ENCODE results near the gene ST6GAL2. TPM values are rescaled to one million over a fixed set of nuclear protein-coding genes. Genes with fewer than 3 reads are reported as not detected.
A peak's percentile ranks its signal among the peaks of the same experiment; 100 is the strongest.

ST6GAL2 gene
- polyA plus RNA-seq, 2 of the 4 experiments (the other 2 are of a cell fraction) = 26.2 to 52.6 TPM

GRCh38 chr2:106892048-106892447 lies 6.1 kb upstream of the ST6GAL2 start:
- TF ChIP-seq EHF (CRISPR knock-in tag; IDR thresholded peaks at IDR 0.05) (no peak), RFX5 (IDR thresholded peaks at IDR 0.05) (no peak), JUNB (IDR thresholded peaks at IDR 0.05) (no peak), JUN (IDR thresholded peaks at IDR 0.05) (no peak), HEYL (CRISPR knock-in tag; IDR thresholded peaks at IDR 0.05) (no peak), SREBF2 (IDR thresholded peaks at IDR 0.05) (no peak), HES2 (IDR thresholded peaks at IDR 0.05) (no peak), HOXA7 (CRISPR knock-in tag; IDR thresholded peaks at IDR 0.05) (no peak), EP300 (IDR thresholded peaks at IDR 0.05) (no peak), KDM5A (IDR thresholded peaks at IDR 0.05) (no peak), EHMT2 (IDR thresholded peaks at IDR 0.05; ENCODE audit: low read depth) (no peak), RARB (CRISPR knock-in tag; IDR thresholded peaks at IDR 0.05) (no peak), SMC3 (IDR thresholded peaks at IDR 0.05) (no peak), CHD2 (IDR thresholded peaks at IDR 0.05; ENCODE audit: low read length, partially characterized antibody) (no peak), FOXS1 (CRISPR knock-in tag; IDR thresholded peaks at IDR 0.05) (no peak), MAZ (IDR thresholded peaks at IDR 0.05; ENCODE audit: borderline replicate concordance, low read depth, low read length) (no peak), POLR2AphosphoS2 (conservative IDR thresholded peaks at IDR 0.05; ENCODE audit: low read length) (no peak), REST (IDR thresholded peaks at IDR 0.05) (no peak)
- TF ChIP-seq, protein P1, sequence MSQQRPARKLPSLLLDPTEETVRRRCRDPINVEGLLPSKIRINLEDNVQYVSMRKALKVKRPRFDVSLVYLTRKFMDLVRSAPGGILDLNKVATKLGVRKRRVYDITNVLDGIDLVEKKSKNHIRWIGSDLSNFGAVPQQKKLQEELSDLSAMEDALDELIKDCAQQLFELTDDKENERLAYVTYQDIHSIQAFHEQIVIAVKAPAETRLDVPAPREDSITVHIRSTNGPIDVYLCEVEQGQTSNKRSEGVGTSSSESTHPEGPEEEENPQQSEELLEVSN (IDR thresholded peaks at IDR 0.05; ENCODE audit: borderline replicate concordance, low read depth) = no peak
- TF ChIP-seq, protein P2, sequence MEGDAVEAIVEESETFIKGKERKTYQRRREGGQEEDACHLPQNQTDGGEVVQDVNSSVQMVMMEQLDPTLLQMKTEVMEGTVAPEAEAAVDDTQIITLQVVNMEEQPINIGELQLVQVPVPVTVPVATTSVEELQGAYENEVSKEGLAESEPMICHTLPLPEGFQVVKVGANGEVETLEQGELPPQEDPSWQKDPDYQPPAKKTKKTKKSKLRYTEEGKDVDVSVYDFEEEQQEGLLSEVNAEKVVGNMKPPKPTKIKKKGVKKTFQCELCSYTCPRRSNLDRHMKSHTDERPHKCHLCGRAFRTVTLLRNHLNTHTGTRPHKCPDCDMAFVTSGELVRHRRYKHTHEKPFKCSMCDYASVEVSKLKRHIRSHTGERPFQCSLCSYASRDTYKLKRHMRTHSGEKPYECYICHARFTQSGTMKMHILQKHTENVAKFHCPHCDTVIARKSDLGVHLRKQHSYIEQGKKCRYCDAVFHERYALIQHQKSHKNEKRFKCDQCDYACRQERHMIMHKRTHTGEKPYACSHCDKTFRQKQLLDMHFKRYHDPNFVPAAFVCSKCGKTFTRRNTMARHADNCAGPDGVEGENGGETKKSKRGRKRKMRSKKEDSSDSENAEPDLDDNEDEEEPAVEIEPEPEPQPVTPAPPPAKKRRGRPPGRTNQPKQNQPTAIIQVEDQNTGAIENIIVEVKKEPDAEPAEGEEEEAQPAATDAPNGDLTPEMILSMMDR (IDR thresholded peaks at IDR 0.05) = no peak

GRCh38 chr2:106890606-106891005 lies 4.6 kb upstream of the ST6GAL2 start:
- TF ChIP-seq HEYL (CRISPR knock-in tag; IDR thresholded peaks at IDR 0.05) = no peak
- TF ChIP-seq FOSB (CRISPR knock-in tag; IDR thresholded peaks at IDR 0.05) = no peak
- TF ChIP-seq CBX2 (IDR thresholded peaks at IDR 0.05; ENCODE audit: borderline replicate concordance, low read depth) = no peak
- TF ChIP-seq FOXS1 (CRISPR knock-in tag; IDR thresholded peaks at IDR 0.05) = no peak
- TF ChIP-seq, protein P3, sequence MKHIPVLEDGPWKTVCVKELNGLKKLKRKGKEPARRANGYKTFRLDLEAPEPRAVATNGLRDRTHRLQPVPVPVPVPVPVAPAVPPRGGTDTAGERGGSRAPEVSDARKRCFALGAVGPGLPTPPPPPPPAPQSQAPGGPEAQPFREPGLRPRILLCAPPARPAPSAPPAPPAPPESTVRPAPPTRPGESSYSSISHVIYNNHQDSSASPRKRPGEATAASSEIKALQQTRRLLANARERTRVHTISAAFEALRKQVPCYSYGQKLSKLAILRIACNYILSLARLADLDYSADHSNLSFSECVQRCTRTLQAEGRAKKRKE (CRISPR knock-in tag; IDR thresholded peaks at IDR 0.05; ENCODE audit: low read depth) = no peak
- no peak for TF ChIP-seq MAZ (IDR thresholded peaks at IDR 0.05; ENCODE audit: borderline replicate concordance, low read depth, low read length)
- no peak for TF ChIP-seq PHF8 (IDR thresholded peaks at IDR 0.05; ENCODE audit: borderline replicate concordance, low read depth)
- TF ChIP-seq HOXA7 (CRISPR knock-in tag; IDR thresholded peaks at IDR 0.05) = no peak
- ATAC-seq (no peak), FAIRE-seq (no peak), DNase-seq (ENCODE audit: low read depth in 1 of 2, low spot score in 1 of 2) (no peak)
- CTCF ChIA-PET = no interaction called here
- no peak overlapping the region for H3K27ac ChIP-seq
- peaks cover 17% of the 10 kb centered on the region; the same call in 2 of the 3 replicates for H3K4me1 ChIP-seq
- H3K4me3 ChIP-seq = no peak overlapping the region
- POLR2A ChIA-PET = no interaction called here
- peak overlapping the region; percentile 24; the same call in 2 of the 3 replicates for H3K4me2 ChIP-seq
- 64% methylated on average over 5 of the region's 5 CpGs for WGBS (ENCODE audit: missing lambda C conversion rate)
- 0 out of 3 replicates have a peak, but pooled peaks cover 2% of the 10 kb centered on the region for H3K9me3 ChIP-seq

More at GRCh38 chr2:106892048-106892447, 6.1 kb upstream of the ST6GAL2 start:
- no peak overlapping the region for H3K4me3 ChIP-seq
- no peak overlapping the region for H3K4me2 ChIP-seq
- 55% methylated on average over 2 of the region's 2 CpGs for WGBS (ENCODE audit: missing lambda C conversion rate)
- peaks cover 17% of the 10 kb centered on the region; the same call in 2 of the 3 replicates for H3K4me1 ChIP-seq
- FAIRE-seq = no peak
- POLR2A ChIA-PET = no interaction called here
- DNase-seq (ENCODE audit: low read depth in 1 of 2, low spot score in 1 of 2) = no peak
- 0 out of 3 replicates have a peak, but pooled peaks cover 2% of the 10 kb centered on the region for H3K9me3 ChIP-seq
- no peak overlapping the region for H3K27ac ChIP-seq
- CTCF ChIA-PET = no interaction called here
- ATAC-seq = no peak
